Measurements from ENCODE around the gene HADH.

GRCh38 chr4:108055787-108056186 is 66.1 kb downstream of the HADH start:
- TF ChIP-seq CTCF (IDR thresholded peaks at IDR 0.05) (no peak), POLR2A (IDR thresholded peaks at IDR 0.05) (no peak)

Data from right lobe of liver (tissue), 4 donors.